Measurements from ENCODE around the gene NOD2. TPM values are rescaled to one million over a fixed set of nuclear protein-coding genes. Genes with fewer than 3 reads are reported as not detected.

The NOD2 gene
- total RNA-seq, 1 donor from 2014 or later, result under 0.01 TPM

GRCh38 chr16:50690177-50690576, 3.2 kb upstream of the NOD2 start:
- no peak for FAIRE-seq
- no peak for DNase-seq (ENCODE audit: low spot score in 2 of 2)

- FAIRE-seq, result no peak
- DNase-seq (ENCODE audit: low spot score in 2 of 2), result no peak
These were observed 785 bp upstream of the NOD2 start for GRCh38 chr16:50692644-50692998.

GRCh38 chr16:50694206-50694605, 800 bp downstream of the NOD2 start:
- FAIRE-seq (no peak), DNase-seq (ENCODE audit: low spot score in 2 of 2) (no peak)

GRCh38 chr16:50695017-50696000, 1.9 kb downstream of the NOD2 start:
- no peak for FAIRE-seq

GRCh38 chr16:50696126-50696525, 2.7 kb downstream of the NOD2 start:
- FAIRE-seq (no peak), DNase-seq (ENCODE audit: low spot score in 2 of 2) (no peak)

More at GRCh38 chr16:50695017-50696000, 1.9 kb downstream of the NOD2 start:
- no peak for DNase-seq (ENCODE audit: low spot score in 2 of 2)

- DNase-seq (ENCODE audit: low spot score in 2 of 2) (peak in 1 of 2 donors; percentile 44), FAIRE-seq (no peak)
These were observed 3.4 kb downstream of the NOD2 start for GRCh38 chr16:50696575-50697420.

- no peak for FAIRE-seq
- no peak for DNase-seq (ENCODE audit: low spot score in 2 of 2)
These were observed 4.0 kb downstream of the NOD2 start for GRCh38 chr16:50697421-50697715.

- FAIRE-seq (no peak), DNase-seq (ENCODE audit: low spot score in 2 of 2) (peak in 1 of 2 donors; percentile 49)
These were observed 4.7 kb downstream of the NOD2 start for GRCh38 chr16:50697881-50698767.

GRCh38 chr16:50699326-50700159, 6.1 kb downstream of the NOD2 start:
- FAIRE-seq (no peak), DNase-seq (ENCODE audit: low spot score in 2 of 2) (no peak)

- DNase-seq (ENCODE audit: low spot score in 2 of 2) (no peak), FAIRE-seq (no peak)
These were observed 9.3 kb downstream of the NOD2 start for GRCh38 chr16:50702725-50703124.

GRCh38 chr16:50704245-50704644, 10.8 kb downstream of the NOD2 start:
- no peak for DNase-seq (ENCODE audit: low spot score in 2 of 2)
- no peak for FAIRE-seq

- DNase-seq (ENCODE audit: low spot score in 2 of 2), result no peak
- FAIRE-seq, result no peak
These were observed 12.2 kb downstream of the NOD2 start for GRCh38 chr16:50705436-50706110.

- DNase-seq (ENCODE audit: low spot score in 2 of 2) (no peak), FAIRE-seq (no peak)
These were observed 12.8 kb downstream of the NOD2 start for GRCh38 chr16:50706250-50706649.

- DNase-seq (ENCODE audit: low spot score in 2 of 2) (no peak), FAIRE-seq (no peak)
These were observed 15.1 kb downstream of the NOD2 start for GRCh38 chr16:50708373-50709060.

- FAIRE-seq (no peak), DNase-seq (ENCODE audit: low spot score in 2 of 2) (no peak)
These were observed 15.8 kb downstream of the NOD2 start for GRCh38 chr16:50709061-50709684.

- DNase-seq (ENCODE audit: low spot score in 2 of 2), result no peak
- no peak for FAIRE-seq
These were observed 16.6 kb downstream of the NOD2 start for GRCh38 chr16:50709980-50710379.

GRCh38 chr16:50711040-50711439, 17.6 kb downstream of the NOD2 start:
- no peak for DNase-seq (ENCODE audit: low spot score in 2 of 2)
- no peak for FAIRE-seq
